Measurements from ENCODE around the gene STK40. TPM values are rescaled to one million over a fixed set of nuclear protein-coding genes. Genes with fewer than 3 reads are reported as not detected.

Gene STK40
- total RNA-seq = 100 to 1,000 TPM; 109 to 263 (median 211) TPM

GRCh38 chr1:36385410-36386264 is at the start of gene STK40:
Gene STK40, minus strand, starts transcription at chr1:36385924. Its CDS starts 24,592 bp downstream, at chr1:36361332.
- peak; percentile 99 for DNase-seq

GRCh38 chr1:36433102-36433501 is 47.4 kb upstream of the STK40 start:
- H3K27ac ChIP-seq = no peak overlapping the region
- H3K27me3 ChIP-seq = no peaks in the 10 kb centered on the region
- H3K9me3 ChIP-seq = no peaks in the 10 kb centered on the region
- no peak for DNase-seq
- no peaks in the 10 kb centered on the region for H3K4me1 ChIP-seq
- intact Hi-C loops (cut with DNase I; ENCODE audit: low total_unique reads) (no loop called here), in situ Hi-C loops (cut with MboI; ENCODE audit: low sequenced_read_pairs in 4 of 4) (no loop called here)
- no peak for ATAC-seq
- H3K4me3 ChIP-seq = no peak overlapping the region
- H3K36me3 ChIP-seq = peaks cover 0 to 3% of the 10 kb centered on the region in 2 donors
- TF ChIP-seq CTCF (IDR thresholded peaks at IDR 0.05 in 4 of 5, conservative IDR thresholded peaks at IDR 0.05 in 1 of 5) = no peak
- TF ChIP-seq POLR2A (IDR thresholded peaks at IDR 0.05) = no peak

More at GRCh38 chr1:36385410-36386264, at the start of gene STK40:
- no peaks in the 10 kb centered on the region for H3K27me3 ChIP-seq
- peak; percentile 72 to 74 for ATAC-seq
- TF ChIP-seq POLR2A (IDR thresholded peaks at IDR 0.05) (peak; percentile 96 to 97), CTCF (IDR thresholded peaks at IDR 0.05 in 4 of 5, conservative IDR thresholded peaks at IDR 0.05 in 1 of 5) (no peak)
- H3K4me1 ChIP-seq = peaks cover 79 to 81% of the 10 kb centered on the region in 2 donors
- H3K4me3 ChIP-seq = peak within 1 kb of the TSS; percentile 90 to 99 (median 94)
- no peaks in the 10 kb centered on the region for H3K9me3 ChIP-seq
- intact Hi-C loops (cut with DNase I; ENCODE audit: low total_unique reads) = loop anchor here (1.0 to 5.0 kb wide), 4 partner anchors 12 to 1087 kb away; partner anchors contain the start of genes LSM10, TRAPPC3 and ZC3H12A
- H3K36me3 ChIP-seq = peaks cover 0 to under 1% of the 10 kb centered on the region in 2 donors
- peak within 1 kb of the TSS; percentile 95 to 100 (median 97) for H3K27ac ChIP-seq
- in situ Hi-C loops (cut with MboI; ENCODE audit: low sequenced_read_pairs in 4 of 4) = no loop called here

- Histone ChIP-seq H3K27ac (no peak overlapping the region), H3K36me3 (peaks cover 0 to 3% of the 10 kb centered on the region in 2 donors), H3K4me1 (no peaks in the 10 kb centered on the region), H3K27me3 (no peaks in the 10 kb centered on the region), H3K9me3 (no peaks in the 10 kb centered on the region), H3K4me3 (no peak overlapping the region)
- in situ Hi-C loops (cut with MboI; ENCODE audit: low sequenced_read_pairs in 4 of 4) = no loop called here
- no peak for ATAC-seq
- intact Hi-C loops (cut with DNase I; ENCODE audit: low total_unique reads) = no loop called here
- DNase-seq = no peak
- TF ChIP-seq CTCF (IDR thresholded peaks at IDR 0.05 in 4 of 5, conservative IDR thresholded peaks at IDR 0.05 in 1 of 5) (no peak), POLR2A (IDR thresholded peaks at IDR 0.05) (no peak)
Observed at GRCh38 chr1:36432616-36433015, 46.9 kb upstream of the STK40 start.

- H3K36me3 ChIP-seq = peaks cover 0 to 6% of the 10 kb centered on the region in 2 donors
- no peak for ATAC-seq
- in situ Hi-C loops (cut with MboI; ENCODE audit: low sequenced_read_pairs in 4 of 4) = loop anchor here in 2 of 4 donors (10.0 kb wide), 2 partner anchors 91 to 321 kb away; no protein-coding TSS in a partner anchor
- intact Hi-C loops (cut with DNase I; ENCODE audit: low total_unique reads) = no loop called here
- TF ChIP-seq CTCF (IDR thresholded peaks at IDR 0.05 in 4 of 5, conservative IDR thresholded peaks at IDR 0.05 in 1 of 5) (no peak), POLR2A (IDR thresholded peaks at IDR 0.05) (no peak)
- no peak overlapping the region for H3K4me3 ChIP-seq
- no peaks in the 10 kb centered on the region for H3K27me3 ChIP-seq
- DNase-seq = no peak
- peaks cover 0 to 2% of the 10 kb centered on the region in 2 donors for H3K4me1 ChIP-seq
- H3K9me3 ChIP-seq = no peaks in the 10 kb centered on the region
- H3K27ac ChIP-seq = no peak overlapping the region
Observed at GRCh38 chr1:36425791-36426190, 40.1 kb upstream of the STK40 start.
